Activated CD8-positive, alpha-beta memory T cell treated with anti-CD3 and anti-CD28 coated beads for 24 hours (primary cell): Measurements from ENCODE around the gene NMNAT3.

Experiments used
- DNase-seq: peaks from one replicate; pipeline ENCODE4 v3.0.0-alpha.2; 2020

NMNAT3 gene

DNA sequence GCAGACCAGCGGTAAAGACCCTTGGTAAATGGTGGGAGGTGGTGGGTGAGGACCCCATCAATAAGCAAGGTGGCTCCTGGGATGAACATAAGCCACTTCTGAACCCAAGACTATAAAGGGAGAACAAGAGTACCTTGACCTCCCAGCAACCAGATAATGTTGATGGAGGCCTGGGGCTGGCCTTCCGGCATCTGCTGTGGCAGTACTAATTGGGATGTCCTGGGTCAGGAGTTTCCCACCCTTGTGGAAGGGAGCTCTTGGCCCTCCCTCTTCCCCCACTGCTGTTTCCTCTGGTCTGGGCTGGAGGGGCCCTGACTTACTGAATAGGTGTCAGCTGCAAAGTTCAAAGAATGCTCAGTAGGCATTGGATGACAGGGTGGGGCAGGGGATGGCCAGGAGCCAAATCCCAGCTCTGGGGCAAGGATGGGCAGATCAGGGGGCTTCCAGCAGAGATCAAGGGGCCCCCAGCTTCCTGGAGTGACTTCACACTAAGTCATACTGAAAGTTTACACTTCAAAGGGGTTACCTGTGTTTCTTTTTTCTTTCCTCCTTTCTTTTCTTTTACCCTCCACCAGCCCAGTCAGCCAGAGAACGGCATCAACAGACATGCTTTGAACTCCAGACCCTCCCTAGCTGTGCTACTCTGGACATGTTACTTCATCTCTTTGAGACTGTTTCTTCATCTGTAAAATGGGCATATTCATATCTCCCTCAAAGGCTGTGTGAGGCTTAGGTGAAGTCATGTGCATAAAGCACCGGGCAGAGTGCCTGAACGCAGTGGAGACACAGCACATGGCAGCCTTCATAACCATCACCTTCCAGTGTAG is 139.8 kb downstream of the NMNAT3 start:
- no peak for DNase-seq

DNA sequence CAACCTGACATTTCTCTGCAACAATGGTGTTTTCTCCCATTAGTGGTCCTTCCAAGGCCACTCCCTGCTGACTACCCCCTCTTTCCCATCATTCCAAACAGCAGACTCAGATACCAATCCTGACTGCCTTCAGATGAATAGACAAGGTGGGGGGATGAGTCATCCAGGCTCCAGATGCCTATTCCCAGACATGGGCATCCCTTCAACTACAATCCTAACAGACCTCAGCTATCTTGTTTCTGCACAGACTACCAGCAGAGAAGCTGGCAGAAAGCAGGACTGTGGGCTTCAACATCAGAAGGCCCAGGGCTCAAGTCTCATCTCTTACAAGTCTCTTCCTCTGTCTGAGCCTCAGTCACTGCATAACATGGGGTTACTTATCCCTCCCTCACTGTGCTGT is 140.4 kb downstream of the NMNAT3 start:
- no peak for DNase-seq

DNA sequence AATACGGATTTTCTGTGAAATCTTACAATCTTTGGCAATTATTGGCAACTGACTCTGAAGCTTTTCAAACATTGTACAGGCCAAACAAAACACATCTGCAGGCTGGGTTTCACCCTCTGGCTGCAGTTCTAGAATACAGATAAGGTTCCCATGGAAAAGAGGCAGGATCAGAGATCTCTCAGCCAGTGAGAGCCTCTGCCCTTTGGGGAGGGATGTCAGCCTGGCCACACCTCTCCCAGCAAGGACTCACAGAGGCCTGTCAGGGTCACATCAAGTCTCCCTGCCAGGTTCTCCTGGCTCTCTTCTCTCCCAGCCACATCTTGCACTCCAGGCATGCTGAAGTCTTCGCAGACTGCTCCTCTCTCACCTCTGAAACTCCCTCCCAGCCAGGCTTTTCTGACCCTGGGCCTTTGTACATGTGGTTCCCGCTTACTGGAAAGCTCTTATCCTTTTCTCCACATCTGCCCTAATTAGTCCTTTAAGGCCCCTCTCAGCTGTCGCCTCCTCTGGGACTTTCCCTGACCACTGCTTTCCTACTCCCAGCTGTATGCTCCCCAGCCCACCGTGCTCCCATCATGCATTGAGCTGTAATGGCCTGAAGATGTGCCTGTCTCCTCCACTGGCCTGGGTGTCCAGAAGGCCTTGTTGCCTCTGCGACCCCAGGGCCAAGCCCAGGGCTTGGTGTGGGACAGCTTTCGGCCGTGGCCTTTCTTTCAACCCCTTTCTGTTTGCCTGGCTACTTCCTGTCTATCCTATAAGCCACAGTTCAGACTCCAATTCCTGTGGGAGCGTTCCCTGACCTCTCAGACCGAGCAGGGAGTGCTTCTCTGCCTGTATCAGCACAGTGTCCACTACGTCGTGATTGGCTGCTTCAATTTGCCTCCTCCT is 142.5 kb downstream of the NMNAT3 start:
- DNase-seq = no peak

DNA sequence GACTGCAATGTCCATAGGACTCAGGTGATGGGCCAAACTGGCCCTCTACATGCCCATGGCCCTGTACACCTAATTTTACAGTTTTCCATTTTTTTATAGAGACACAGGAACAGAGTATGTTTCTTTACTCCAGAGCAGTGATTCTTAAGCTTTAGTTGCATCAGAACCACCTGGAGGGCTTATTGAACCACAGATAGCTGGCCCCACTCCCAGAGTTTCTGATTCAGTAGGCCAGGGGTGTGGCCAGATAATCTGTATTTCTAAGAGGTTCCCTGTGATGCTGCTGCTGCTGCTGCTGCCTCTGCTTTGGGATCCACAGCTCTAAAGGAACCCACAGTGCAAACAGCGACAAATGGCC is 143.3 kb downstream of the NMNAT3 start:
- no peak for DNase-seq

DNA sequence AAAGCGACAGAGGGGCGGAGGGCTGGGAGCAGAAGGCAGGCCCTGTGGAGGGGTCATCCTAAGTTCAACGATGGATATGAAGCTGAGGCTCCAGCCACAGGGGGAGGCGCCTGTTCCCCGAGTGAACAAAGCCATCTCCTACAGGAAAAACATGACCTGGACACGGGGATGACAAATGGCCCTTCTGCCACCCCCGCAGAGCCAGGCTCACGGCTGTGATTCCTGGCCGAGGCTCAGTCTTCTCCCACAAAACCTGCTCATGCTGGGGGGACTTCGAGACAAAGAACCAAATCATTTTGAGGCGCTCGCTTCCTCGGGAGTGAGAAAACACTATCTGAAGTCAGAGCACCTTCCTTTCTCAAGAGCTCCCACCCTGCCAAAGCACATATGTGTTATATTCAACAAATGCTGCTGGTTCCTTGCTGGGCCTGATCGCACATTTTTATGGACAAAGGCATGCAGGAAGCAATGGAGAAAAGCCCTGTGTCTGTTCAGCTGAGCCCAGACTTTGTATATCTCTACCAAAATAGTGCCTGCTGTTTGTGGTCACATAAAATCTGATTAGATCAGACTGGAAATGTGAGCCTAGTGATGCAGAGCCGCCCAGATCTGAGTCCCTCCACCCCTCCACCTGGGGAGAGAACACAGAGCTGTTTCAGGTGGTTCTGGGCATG is 143.9 kb downstream of the NMNAT3 start:
- no peak for DNase-seq

DNA sequence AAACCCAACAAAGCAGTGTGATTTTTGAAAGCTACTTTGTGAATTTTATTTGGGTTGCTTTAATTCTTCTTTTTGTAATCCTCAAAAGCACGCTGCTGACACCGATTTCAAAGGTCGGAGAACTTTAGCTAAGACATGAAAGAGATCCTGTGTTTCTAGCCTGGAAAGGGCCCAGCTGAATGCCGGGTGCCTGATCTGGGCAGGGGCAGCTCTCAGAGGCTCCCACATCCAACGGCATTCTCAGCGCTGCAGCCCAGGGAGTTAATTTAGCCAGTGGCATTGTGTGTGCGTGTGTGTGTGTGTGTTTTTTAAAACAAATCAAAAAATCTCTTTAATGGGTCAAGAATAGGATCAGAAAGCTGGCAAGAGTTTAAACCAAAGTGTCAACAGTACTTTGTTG is 144.8 kb downstream of the NMNAT3 start:
- no peak for DNase-seq

DNA sequence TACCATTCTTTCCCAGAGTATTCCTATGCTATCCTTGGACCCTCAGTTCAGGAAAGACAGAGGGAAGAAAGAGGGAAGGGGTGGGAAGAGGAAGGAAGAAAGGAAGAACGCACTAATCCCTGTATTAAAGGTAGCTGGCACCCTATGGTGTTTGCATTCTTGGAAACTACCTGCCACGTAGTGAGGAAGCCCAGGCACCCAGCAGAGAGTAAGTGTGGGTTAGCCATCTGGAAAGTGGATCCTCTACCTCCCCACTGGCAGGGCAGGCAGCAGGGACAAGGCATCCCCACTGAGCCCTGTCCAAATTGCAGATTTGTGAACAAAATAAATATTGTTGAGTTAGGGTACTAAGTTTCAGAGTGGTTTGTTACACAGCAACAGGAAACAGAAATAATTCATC is 147.1 kb downstream of the NMNAT3 start:
- DNase-seq = no peak

DNA sequence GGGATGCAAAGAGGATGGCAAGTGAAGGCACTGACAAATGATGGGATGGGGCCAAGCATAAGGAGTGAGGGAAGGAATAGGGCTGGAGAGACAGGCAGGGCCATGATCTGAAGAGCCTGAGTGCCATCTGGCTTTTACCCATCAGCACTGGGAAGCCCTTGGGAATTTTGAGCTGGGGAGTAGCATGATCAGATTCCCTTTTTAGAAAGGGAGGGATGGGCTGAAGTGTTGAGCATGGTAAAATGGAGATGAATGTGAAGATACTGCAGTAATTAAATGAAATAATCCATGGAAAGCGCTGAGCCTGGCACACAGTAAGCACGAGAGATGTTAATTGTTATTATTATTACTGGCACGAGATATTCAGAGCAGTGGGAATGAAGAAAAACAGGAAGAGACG is 148.1 kb downstream of the NMNAT3 start:
- no peak for DNase-seq

DNA sequence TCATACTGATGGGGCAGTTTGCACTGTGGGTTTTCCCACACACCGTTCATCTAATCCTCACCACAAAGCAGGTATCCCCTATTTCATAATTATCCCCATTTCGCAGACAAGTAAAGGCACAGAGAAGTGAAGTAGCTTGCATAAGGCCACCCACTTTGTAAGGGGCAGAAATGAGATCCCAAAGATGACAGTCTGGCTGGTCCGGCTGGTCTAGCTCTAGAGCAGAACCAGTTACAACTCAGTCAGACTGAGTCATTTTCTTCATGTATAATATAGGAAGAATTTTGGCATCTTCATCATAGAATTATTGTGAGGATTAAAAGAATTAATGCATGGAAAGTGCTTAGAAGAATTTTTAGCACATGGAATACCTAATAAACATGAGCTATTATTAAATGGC is 148.8 kb downstream of the NMNAT3 start:
- DNase-seq = no peak

DNA sequence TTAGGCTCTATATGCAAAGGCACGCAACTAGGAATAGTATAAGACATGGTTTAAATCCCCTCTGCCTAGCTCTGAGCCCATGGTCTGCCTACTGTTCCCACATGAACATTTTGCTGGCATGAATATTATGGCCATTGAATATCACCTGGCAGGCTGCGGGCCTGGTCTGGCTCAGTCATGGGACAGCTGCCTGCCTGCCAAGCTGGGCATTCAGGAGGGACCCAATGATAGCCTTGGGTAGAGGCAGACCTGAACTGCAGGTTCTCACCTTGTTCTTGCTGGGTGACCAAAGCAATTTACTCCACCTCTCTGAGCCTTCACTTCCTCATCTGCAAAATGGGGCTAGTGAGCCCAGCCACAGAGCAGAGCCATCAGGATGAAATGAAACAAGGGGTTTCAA is 149.5 kb downstream of the NMNAT3 start:
- no peak for DNase-seq

DNA sequence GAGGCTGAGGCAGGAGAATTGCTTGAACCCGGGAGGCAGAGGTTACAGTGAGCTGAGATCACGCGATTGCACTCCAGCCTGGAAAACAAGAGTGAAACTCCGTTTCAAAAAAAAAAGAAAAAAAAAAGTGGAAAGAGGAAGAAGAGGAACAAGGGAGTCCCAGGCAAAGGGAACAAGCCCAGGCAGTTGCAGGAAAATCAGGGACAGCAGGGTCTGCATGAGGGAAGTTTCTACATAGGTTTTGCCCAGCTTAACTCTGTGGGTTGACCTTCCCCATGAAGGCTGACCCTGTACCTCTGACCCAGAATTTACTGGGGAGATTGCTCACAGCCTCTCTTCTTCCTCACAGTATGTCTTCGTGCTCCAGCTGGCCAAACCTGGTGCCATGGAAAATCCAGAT is 150.5 kb downstream of the NMNAT3 start:
- DNase-seq = no peak

DNA sequence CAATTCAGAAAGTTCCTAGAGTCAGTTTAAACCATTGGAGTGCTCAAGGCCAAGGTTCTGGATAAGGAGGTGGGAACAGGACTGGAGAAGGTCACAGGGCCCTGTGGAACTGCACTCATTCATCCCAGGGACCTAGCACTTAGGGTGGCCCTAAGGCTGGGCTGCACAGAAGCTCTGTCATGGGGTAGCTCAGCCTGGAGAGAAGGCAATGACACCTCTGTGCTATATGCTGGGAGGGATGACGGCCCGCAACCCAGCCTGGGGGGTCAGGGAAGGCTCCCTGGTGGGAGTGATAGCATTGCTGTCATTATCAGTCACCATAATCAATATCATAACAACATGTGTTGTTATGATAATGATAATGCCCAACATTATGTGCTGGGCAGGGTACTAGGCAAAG is 151.6 kb downstream of the NMNAT3 start:
- no peak for DNase-seq

DNA sequence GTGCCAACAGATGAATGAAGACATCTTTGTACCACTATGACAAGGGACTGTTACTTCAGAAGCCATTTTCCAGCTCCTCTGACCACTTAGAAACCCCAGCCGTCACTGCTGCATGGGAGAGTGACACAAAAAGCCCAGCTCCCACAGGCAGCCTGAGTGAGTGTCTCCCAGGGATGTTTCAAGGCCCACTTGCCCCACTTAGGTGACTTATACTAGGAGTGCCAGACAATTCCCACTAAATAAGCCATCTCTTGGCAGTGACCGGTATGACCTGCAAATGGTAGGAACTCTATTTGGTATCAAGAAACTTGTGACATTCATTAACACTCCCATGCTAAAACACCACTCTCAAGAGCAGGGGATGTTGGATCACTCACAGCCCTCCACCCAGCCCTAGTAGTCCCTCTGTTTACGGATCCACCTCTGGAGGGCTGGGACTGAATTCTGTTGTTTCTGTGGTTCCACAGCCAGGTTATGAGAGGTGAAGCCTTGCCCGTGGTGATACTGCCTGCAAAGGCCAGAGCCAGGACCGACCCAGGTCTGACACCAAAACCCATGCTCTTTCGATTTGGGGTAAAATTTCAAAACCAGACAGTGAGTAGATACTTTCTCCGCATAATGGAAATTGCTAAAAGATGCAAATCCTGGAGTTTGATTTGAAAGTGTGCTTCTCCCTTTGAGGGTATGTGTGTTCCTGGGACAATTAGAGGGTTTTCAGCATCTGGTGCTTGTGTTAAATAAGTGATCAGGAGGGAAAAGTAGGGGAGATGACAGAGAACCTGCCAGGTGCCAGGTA is 152.7 kb downstream of the NMNAT3 start:
- DNase-seq = no peak

DNA sequence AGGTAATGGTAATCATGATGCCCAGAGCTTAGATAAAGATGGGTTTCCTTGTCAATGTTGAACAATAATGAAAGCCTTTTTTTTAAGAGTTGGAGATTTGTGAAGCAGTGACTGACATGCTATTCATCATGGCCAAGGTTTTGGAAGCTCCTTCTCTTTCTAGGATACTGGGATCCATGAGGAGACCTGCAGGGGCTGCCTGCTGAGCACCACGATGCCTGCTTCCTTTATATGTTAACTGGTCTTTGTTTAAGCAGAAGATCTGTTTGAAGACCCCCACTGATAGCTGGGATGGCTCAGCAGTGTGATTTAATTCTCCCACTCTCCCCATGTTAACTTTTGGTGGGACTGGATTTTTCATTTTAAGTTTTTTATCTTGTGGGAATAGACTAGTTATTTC is 154.1 kb downstream of the NMNAT3 start:
- DNase-seq = no peak

DNA sequence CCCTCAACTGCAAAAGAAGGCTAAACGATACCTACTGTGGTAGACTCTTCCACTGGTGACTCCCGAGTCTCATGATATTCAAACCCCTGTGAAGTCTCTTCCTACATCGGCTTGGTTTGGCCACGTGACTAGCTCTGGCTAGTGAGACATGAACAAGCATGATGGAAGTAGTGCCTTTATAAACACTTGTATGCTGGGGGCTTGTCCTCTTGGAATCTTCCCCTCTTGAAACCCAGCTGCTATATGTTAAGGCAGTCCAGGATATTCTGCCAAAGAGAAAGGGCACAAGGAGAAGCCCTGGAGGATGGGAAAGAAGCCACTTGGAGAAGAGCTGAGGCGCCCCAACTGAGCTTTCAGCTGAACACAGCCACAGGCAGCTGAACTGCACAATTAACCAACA is 154.6 kb downstream of the NMNAT3 start:
- DNase-seq = no peak

DNA sequence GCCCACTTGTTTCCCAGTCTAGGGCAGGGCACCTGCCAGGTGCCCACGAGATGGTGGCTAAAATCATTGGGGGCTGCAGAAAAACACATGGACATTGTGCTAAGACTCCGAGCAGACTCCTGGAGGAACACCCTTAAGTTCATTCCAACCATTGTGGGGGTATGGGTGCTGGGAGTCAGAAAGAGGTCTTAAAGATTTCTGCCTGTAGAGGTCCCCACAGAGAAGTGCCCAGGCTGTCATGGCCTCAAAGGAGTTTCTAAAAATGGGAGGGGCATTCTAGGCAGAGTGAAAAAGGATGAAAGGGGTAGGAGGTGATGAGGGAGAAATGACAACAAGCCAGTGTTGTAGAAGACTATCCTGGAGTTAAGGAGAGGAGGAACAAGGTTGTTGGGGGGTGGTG is 155.4 kb downstream of the NMNAT3 start:
- no peak for DNase-seq

DNA sequence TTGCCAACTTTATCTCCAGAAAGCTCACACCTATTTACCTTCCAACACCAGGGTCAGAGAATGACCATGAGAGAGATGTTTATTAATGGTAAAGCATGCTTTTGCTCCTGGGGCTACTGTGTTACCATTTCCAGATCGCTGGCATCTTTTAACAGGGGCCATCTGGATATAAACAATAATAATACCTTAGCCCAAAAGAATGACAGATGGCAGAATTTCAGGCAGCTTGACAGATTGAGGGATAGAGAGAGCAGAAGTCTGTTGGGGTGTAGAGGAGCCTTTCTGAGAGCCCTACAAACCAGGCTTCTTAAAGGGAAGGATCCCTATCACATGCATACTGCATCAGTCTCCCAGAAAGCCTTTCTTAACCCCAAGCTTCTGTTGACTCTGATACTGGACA is 156.0 kb downstream of the NMNAT3 start:
- DNase-seq = no peak

DNA sequence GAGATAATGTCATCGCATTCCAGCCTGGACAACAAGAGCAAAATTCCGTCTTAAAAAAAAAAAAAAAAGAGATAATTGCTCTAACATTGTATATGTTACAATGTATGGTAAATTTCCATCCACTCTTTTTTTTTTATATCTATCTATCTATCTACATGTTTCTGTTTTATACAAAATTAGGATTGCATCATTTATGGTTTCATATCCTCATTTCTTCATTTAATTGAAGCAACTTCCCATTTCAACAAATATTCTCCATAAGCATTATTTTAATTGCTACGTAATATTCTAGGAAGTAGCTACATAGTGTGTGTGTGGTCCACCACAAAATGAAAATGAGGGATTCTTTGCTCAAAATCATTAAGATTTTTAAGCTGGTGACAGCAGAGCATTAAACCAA is 156.6 kb downstream of the NMNAT3 start:
- no peak for DNase-seq

DNA sequence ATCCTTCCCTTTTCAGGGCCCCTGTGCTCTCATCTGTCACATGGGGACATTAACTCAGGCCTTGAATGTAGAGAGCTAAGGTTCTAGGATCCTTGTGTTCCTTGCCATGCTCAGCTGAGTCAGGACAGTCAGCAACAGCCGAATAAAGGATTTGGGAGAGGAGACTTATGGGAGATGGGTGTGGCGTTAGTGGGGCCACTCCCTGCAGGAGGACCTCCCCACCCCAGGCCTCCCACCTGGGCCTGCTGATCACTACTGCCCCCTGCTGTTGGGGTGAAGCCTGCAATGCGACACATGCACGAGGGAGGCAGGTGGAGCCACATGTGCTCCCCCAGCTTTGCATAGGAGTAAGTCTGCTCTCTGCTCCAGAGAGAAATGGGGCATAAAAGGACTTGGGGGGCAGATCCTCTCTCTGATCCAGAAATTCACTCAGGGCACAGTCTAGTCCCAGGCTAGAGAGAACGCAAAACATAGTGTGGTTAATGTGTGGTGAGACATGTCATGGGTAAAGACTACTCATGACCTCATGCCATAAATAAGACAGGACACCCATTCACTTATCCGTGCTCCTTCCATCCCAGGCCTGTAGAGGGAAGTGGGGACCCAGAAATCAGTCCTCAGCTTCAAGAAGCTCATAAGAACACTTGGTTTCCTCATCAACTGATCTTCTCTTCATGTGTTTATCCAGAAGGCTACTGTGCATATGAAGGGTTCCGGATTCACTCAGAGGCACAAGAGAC is 157.6 kb downstream of the NMNAT3 start:
- no peak for DNase-seq

DNA sequence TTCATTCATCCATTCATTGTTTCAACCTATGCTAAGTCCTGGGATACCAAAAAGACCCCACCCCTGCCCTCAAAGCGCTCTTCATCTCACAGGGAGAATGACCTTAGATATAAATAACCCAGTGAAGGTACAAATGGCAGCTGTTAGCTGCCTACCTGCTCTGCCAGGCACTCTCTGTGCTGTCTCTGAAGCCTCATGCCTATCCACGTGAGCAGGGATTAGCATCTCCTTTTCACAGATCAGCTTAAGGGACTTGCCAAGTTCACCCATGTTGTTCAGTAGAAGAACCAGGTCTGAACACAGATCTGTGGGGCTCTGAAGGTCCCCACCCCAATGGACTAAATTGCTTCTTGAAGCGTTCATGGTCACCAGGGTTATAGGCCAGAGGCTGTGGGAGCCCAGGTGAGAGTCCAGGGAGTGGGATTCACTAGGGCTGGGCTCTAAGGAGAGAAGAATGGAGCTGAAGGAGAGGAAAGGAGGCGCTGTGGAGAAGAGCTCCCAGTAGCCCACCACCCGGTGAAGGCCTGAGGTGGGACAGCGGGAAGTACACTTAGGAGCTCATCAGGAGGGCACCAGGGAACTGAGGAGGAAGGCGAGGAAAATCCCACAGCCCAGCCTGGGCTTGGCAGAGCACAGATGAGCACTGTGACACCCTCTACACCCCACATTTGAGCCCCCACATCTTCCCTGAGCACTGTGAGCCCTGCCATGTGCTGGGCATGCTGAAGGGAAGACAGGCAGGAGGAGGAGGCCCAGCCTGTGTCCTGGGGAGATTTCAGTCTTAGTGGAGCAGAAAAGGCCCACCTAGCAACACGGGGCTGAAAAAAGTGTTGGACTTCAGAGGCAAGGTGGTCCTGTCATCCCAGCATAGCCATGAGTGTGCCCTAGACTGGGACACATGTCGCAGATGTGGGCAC is 158.6 kb downstream of the NMNAT3 start:
- no peak for DNase-seq

DNA sequence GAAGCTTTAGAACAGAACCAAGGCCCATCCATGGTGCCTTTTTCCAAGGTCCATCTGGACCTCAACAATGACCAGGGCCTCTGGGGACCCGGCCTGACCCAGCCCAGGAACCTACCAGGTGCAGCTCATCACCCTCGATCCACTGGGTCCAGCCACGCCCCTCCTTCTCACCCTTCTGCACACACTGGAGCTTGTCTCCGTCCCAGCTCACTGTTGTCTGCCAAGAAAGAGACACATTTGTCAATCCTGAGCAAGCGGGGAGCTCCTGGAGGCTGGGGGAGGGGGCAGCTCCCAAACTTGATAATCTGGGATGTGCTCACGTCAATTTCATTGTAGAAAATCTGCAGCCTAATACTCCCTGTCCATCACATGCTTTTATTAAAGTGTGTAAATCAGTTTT is 159.5 kb downstream of the NMNAT3 start:
- no peak for DNase-seq
